HG03175 (cell line): ENCODE data around the gene DRAM1.

Source experiments
- ATAC-seq: cut with Tn5 transposase; IDR thresholded peaks from one replicate; pipeline ENCODE4 v1.9.1; 2021; ENCODE audit warnings: mild to moderate bottlenecking, moderate library complexity; ENCODE audit not compliant: unreplicated experiment

DRAM1 gene, protein sequence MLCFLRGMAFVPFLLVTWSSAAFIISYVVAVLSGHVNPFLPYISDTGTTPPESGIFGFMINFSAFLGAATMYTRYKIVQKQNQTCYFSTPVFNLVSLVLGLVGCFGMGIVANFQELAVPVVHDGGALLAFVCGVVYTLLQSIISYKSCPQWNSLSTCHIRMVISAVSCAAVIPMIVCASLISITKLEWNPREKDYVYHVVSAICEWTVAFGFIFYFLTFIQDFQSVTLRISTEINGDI

DNA sequence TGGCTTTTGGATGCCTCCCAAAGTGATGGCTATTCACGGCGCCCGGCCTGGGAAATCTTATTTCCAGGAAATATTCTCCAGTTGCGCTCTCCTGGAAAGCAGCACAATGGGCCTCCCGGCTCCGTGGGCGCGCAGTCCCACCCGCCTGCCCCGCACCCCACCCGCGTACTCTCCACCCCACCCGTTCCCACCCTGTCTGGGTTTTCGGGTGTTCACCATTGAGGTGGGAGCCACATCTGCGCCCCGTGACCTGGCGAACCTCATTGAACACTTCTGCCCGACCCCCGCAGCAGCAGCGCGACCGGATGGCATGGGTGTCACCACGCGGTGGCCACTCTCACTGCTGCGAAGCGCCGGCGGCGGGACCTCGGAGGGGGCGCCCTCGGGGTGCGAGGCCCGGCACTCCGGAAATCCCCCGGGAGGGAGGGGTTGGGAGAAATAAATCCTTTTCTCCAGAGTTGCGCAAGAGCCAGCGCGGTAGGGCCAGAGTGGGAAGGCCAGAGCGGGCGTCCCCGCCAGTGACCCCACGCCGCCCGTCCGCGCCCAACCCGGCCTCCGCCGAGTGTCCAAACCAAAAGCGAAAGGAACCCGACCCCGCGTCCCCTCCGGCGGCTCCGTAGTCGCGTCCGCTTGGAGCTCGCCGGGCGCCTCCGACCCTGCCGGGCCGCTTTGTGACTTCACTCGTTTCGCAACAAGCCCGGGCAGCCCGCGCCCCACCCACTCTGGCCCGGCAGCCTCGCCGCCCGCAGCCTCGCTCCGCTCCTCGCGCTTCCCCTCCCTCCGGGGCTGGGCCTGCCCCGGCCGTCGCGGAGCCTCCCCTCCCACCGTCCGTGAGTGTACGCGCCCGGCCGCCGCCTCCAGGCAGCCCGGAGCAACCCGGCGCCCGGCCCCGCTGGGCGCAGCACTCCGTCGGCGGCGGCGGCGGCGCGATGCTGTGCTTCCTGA, at the start of gene DRAM1:
Gene DRAM1 (plus strand): TSS at position 720 of the 945 bp plus-strand sequence. CDS start 210 bp downstream, at position 930.
- ATAC-seq = peak; percentile 85

DNA sequence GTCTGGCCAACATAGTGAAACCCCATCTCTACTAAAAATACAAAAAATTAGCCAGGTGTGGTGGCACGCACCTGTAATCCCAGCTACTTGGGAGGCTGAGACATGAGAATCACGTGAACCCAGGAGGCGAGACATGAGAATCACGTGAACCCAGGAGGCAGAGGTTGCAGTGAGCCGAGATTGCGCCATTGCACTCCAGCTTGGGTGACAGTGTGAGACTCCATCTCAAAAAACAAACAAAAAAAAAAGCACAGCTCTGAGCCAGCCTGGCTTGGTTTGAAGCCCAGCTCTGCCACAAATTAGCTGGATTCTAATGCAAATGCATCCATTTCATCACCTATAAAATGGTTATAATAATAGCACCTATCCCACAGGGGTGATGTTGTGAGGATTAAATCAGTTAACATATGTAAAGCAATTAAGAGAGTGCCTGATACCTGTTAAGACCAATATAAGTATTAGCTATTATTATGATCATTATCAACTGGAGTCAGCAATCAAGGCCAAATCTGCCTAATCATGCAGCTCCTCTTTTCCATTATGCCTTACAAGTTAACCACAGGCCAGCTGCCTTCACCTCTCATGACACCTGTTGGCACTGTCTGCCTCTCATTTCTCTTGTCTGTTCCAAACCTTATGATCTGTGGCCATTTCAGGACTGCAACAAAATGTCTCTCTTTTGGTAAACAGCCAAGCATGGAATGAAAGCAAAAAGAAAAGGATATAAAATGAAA, 48.8 kb upstream of the DRAM1 start:
- ATAC-seq = no peak

DNA sequence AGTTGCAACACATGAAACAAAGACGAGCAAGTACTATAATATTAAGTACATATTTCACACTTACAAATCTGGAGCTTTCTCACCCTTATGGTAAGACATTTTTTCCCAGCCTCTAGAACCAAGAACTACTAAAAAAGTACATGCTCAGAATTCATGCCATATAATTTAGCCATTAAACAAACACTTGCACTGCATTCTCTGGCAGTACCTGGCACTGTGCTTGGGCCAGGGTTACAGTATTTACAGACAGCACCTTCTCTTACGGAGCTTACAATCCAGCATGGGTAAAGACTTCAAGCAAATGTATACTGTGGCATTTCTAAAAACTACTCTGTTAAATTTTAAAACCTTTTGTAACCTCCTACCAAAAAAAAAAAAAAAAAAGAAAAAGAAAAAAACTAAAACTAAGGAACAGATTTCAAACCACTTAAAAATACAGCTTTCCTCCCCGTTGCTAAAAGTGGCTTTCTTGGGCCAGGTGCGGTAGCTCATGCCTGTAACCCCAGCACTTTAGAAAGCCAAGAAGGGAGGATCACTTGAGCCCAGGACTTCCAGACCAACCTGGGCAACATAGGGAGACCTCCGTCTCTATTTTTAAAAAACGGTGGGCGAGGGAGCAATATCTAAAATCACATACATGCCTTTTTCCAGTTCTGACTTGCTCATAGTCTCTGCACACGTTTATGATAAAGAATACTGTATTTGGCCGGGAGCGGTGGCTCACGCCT, 47.6 kb upstream of the DRAM1 start:
- ATAC-seq = no peak

DNA sequence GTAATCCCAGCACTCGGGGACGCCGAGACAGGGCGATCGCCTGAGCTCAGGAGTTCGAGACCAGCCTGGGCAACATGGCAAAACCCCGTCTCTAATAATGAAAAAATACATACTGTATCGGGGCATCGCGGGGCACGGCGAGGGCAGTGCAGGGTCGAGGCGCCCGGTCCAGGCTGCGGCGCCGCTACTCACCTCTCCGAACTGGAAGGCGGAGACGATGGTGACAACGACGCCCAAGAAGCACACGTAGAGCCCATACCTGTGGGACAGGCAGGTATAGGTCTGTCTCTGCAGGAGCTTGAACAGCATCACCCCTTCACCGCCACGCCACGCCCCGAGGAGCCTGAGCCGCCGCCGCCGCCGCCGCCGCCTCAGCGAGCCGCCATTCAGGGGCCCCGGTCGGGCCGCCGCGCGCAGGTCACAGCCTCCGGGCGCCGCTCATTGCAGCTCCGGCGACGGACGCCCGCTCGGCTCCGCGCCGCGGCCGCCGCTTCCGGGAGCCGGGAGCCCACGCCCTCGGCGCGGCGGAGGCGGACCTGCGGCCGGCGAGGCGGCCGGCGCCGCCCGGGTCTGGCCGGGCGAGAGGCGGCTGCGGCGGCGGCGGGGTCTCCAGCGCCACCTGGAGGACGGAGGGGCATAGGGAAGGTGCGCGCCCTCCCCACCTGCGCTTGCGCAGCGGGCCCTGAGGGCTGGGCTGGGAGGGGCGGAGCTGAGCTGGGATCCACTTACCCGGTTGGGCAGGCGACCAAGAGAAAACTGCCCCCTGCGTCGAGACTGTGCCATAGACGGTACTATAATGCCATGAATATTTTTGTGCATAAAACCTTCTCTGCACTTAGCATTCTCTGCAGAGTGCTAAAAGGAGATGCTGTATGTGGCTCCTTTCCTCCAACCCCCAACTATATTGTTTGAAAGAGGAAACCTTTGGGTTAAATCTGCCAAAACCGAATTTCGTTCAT, 46.7 kb upstream of the DRAM1 start, which contains the start of gene GNPTAB:
Gene GNPTAB (minus strand): TSS at position 593 of the 959 bp plus-strand sequence. CDS start 284 bp downstream, at position 309.
- peak; percentile 93 for ATAC-seq

DNA sequence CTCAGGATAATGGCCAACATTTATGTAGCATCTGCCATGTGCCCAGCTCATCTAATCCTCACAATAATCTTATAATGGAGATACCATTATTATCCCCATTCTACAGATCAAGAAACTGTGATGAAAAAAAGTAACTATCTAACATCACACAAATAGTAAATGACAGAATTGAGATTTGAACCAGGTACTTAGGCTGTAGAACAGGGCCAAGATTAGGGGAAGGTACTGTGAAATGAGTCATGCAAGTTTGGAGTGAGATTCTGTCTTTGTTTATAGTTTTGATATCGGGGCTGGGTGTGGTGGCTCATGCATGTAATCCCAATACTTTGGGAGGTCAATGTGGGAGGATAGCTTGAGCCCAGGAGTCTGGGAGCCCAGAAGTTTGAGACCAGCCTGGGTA, 45.4 kb upstream of the DRAM1 start:
- ATAC-seq = no peak

DNA sequence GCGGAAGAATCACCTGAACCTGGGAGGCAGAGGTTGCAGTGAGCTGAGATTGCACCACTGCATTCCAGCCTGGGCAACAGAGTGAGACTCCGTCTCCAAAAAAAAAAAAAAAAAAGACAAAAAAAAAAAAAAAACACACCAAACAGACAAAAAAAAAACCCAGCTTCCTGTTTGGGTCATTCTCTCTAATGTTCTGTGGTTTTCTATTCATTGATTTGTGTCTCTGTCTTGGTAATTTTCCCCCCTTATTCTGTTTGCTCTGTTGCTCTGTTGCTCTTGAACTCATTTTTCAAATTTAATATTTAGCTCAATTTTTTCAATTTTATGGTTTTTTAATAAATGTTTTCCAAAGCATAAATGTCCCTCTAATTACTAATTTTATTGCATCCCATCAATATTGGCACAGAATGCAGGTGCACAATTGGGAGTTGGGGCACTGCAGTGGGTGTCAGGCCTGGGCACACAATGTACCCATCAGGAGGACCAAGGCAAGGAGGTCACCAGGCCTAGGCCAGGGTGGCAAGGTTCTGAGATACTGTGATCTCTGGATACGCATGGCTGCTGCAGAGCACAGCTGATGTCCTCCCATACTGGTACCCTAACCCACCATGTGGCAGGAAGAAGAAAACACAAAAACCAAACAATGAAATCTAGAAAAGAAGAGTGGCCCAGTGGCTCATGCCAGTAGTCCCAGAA, 38.6 kb upstream of the DRAM1 start:
- peak; percentile 66 for ATAC-seq

DNA sequence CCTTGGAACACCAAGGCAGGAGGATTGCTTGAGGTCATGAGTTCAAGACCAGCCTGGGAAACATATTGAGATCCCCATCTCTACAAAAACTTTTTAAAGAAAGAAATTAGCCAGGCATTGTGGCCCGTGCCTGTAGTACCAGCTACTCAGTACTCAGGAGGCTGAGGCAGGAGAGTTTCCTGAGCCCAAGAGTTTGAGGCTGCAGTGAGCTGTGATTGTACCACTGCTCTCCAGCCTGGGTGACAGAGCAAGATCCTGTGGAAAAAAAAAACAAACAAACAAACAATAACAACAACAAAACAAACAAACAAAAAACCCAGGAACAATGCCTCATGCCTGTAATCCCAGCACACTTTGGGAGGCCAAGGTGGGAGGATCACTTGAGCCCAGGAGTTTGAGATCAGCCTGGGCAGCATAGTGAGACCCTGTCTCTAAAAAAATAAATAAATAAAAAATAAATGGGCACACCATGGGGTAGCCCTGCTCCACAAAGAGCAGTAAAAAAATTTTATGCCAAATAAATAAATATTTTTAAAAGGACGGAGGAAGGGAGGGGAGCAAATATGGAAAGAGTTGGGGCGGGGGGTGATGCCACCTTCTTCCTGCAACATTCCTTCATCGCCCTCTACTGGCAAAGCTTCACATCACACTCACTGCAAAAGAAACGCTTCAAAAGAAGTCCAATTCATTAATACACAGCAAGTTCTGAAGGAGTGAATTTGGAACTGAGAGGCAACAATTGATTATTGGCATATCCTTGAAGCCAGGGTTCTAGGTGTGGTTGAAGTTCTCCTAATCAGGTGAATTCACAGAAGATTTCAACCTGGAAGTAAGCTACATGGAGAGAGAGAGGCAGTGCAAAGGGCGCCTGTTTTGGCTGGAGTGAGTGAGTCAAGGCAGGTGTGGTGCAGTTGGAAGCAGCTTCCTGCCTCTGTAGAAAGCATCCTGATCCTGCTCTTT, 37.8 kb upstream of the DRAM1 start:
- peak; percentile 46 for ATAC-seq

DNA sequence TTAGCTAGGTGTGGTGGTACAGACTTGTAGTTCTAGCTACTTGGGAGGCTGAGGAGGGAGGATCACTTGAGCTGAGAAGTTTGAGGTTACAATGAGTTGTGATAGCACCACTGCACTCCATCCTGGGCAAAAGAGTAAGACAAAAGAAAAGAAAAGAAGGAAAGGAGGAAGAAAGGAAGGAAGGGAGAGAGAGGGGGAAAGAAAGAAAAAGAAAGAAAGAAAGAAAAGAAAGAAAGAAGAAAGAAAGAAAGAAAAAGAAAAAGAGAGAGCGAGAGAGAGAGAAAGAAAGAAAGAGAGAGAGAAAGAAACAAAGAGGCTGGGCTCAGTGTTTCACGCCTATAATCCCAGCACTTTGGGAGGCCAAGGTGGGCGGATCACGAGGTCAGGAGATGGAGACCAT, 36.3 kb upstream of the DRAM1 start:
- no peak for ATAC-seq

DNA sequence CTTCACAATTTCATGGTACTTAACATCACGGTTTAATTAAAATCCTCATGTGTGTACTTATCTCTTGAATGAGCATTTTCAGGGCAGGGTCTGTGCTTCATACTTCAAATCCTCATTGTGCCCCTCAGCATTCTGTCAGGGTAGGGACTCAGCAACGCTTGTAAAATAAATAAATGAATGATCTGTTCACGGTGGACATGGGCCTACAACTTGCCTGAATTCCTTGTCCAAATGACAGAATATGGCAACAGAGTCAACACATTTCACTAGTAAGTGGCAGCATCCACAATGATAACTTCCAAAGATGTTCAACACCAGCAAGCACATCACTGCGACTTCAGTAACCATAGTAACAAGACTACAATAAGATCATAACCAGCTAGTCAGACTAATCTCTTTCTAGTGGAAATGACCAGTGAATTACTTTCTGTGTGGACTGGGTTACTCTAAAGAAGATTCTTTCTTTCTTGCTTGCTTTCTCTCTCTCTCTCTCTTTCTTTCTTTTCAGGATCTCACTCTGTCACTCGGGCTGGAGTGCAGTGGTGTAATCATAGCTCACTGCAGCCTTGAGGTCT, 32.2 kb upstream of the DRAM1 start:
- no peak for ATAC-seq

DNA sequence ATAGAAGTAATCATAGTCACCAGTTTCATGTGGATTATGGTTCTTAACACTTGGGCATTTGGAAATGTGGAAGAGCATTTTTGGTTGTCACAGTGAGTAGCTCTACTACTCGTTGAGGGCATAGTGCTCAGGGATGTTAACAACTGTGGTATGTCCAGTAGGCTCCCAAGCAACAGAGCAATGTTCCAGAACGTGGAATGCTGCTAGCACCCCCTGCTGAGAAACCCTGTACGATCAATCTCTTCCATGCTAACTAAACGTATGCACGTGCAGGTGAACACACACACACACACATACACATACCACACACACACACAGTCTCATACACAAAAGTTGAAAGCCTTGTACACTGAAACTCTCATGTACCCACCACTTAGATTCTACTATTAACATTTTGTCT, 30.1 kb upstream of the DRAM1 start:
- ATAC-seq = no peak

DNA sequence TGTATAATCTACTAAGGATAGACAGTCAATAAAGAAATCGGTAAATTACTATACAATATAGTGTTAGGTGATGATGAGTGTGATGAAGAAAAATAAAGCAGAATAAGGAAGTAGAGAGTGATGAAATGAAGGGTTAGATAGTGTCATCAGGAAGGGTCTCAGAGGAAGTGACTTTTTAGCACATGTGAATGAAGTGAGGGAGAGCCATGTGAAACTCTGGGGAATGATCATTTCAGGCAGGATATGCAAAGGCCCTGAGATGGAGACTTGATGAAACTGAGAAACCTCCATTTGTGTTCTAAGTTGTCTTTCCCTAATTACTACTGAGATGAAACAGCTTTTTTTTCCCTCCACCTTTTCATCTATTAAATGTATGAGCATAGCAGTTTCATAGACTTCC, 27.2 kb upstream of the DRAM1 start:
- no peak for ATAC-seq

DNA sequence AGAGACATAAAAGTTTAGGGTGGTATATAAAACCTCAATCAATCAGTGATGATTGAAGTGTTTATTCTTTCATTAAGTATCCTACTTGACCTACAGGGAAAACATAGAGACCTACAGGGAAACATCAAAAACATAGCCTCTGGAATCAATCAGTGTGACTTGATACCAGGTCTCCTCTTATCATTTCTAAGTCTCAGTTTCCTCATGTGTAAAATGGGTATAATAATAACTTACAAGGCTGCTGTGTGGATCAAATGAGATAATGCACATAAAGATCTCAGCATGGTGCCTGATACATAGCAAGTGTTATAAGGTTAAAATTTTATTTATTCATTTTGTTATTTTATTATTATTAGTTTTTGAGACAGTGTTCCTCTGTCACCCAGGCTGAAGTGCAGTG, 24.4 kb upstream of the DRAM1 start:
- no peak for ATAC-seq

DNA sequence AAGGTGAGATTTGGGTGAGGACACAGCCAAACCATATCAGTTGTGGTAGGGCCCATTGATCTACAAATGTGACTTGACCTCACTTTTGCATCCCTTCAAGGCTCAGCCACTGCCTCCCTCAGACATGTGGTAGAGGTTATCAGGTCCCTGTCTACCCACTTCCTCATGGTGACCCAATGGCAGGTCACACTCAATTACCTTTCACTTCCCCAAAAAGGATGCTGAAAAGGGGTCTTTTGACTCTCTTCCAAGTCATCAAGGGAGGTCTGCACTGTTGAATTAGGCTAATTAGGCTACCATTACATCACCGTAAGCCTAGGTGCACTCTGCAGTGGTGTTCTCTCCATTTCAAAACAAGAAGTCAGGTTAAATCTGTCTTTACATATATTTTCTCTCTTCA, 22.6 kb upstream of the DRAM1 start:
- ATAC-seq = peak; percentile 60

DNA sequence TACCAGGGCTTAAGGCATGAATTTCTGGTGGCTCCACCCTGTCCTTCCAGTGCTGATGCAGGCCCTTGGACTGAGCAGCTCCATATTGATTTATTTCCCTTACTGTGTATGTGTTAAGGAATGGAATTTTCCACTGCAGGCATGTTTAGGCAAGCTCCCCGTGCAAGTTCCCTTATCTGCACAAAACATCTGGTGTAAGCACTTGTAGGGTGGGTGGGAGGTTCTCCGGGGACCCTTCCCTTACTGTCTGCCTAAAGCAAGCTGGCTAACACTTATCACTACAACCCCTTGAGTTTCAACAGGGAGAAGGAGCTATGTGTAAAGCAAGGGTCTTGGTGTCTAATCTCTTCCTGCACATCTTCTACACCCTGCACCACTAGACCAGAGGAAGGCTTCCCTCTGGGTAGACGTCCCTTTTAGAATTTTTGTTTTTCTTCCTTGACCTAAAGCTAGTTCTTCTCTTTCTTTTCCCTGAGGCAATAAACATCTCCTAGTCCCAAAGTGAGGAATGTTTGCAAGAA, 22.0 kb upstream of the DRAM1 start:
- ATAC-seq = no peak

DNA sequence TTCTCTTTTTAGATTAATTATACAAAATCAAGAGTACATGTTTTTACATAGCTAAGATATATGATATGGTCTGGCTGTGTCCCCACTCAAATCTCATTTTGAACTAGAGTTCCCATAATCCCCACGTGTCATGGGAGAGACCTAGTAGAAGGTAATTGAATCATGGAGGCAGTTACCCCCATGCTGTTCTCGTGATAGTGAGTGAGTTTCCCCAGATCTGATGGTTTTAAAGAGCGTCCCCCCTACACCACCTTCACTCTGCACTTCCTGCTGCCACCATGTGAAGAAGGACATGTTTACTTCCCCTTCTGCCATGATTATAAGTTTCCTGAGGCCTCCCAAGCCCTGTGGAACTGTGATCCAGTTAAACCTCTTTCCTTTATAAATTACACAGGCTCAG, 21.4 kb upstream of the DRAM1 start:
- no peak for ATAC-seq

DNA sequence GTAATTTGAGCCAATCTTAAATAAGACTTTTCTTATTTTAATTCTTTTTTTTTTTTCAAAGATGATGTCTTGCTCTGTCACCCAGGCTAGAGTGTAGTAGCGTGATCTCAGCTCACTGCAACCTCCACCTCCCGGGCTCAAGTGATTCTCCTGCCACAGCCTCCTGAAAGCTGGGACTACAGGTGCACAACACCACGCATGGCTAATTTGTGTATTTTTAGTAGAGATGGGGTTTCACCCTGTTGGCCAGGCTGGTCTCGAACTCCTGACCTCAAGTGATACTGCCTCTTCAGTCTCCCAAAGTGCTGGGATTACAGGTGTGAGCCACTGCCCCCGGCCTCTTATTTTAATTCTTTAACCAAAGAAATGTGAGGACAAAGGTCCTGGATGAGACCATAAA, 20.8 kb upstream of the DRAM1 start:
- peak; percentile 12 for ATAC-seq

DNA sequence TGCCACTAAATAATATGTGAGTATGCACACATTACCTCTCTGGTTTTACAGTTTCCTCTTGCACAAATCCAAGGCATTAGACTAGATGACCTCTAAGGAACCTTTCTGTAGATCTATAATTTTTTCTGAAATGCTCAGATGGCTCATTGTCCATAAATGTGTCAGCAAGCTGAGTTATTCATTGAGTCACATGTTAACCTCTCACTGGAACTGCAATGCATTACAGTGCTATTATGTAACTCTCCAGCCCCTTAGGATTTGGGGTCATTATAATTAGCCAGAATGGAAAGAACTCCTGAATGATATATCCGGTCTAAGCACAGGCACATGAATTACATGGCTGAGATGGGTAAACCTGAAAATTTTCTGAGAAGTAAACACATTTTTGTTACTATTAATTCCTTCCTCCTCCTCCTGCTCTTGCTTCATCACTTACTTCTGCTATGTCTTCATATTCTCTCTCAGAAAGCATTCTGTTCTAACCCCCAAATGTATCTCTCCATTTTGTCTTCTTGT, 20.3 kb upstream of the DRAM1 start:
- ATAC-seq = peak; percentile 67
